ENCODE measurements around the gene RAB3IP.

RAB3IP gene

DNA sequence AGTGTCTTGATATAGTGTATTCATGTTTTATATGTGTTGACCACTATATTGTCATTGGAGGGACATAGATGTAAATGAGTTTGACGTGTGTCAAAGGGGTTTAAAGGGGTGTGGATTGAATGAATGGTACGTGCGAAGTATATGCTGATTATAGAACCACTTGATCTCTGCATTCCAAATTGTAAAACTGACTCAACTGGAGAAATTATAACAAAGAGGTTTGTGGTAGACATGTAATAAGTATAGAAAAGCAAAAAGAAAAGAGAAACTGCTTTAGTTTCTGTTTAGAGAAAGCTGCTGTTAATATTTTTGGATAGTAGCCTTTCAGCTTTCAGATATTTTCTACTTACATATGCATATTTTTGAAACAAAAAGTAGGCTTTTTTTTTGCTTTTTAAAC, 77.4 kb downstream of the RAB3IP start:
- Histone ChIP-seq H3K9ac (ENCODE audit: low read length) (no peak overlapping the region), H3K36me3 (ENCODE audit: control insufficient read depth, insufficient read depth, low read length) (peaks cover 10% of the 10 kb centered on the region; the same call in 1 of the 2 replicates), H3K4me3 (ENCODE audit: low read depth, low read length) (no peak overlapping the region), H3K4me1 (ENCODE audit: control insufficient read depth, insufficient read depth, low read length) (0 out of 2 replicates have a peak, but pooled peaks cover under 1% of the 10 kb centered on the region), H3K9me3 (ENCODE audit: control insufficient read depth, insufficient read depth, low read depth, low read length) (peaks cover 1% of the 10 kb centered on the region; the same call in 1 of the 2 replicates), H3K27me3 (ENCODE audit: control insufficient read depth, insufficient read depth, low read length) (no peaks in the 10 kb centered on the region), H3K27ac (ENCODE audit: low read depth, low read length) (no peak overlapping the region)

DNA sequence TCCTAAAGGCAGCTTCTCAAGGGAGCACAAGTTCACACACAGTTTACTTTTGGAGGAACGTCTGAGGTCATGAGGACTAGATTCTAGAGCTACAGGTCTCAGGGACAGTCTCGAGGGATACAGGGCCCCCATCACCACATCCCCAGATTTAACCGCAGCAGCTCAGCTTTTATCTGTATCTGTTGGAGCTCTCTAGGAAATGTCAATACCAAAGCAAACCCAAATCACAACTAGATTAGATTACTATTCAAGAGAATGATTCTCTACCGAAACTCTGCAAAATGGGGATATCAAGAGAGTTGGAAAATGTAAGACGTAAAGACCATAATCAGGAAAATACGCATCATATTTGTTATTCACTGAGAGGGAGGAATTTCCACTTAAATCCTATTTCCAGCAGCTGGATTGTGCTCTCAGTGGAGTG, 82.4 kb downstream of the RAB3IP start:
- H3K27ac ChIP-seq (ENCODE audit: low read depth, low read length), result no peak overlapping the region

DNA sequence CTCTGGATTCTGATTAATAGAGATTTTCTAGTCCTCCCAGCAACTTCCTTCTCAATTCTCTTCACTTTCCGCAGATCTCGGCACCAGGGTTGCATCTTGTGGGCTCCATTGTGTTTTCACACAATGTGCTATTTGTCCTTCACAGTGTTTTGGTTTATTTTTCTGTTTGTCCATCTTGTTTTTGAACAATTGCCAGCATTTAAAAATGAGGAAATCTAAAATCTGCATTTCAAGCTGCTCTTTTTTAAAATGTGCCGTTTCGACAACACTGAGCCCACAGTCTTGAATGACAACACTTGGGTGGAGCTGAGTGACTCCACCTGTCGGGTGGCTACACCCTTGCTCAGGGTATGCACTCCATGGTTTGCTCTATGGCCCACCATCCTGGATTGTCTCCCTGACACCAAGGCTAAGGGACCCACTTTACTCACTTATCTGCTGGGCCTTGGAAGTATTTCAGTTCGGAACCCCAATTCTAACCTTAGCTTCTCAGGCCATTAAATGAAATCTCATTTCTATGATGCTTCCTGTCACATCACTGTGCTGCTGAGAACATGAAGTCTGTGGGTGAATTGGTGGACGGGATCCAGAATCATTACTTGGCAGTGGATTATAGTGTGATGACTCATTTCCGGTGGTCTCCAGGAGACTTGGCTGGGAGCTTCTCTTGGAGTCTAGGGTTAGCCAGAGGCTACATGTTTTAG, 82.9 kb downstream of the RAB3IP start:
- Histone ChIP-seq H3K4me3 (ENCODE audit: low read depth, low read length) (no peak overlapping the region), H3K9me3 (ENCODE audit: control insufficient read depth, insufficient read depth, low read depth, low read length) (no peaks in the 10 kb centered on the region), H3K36me3 (ENCODE audit: control insufficient read depth, insufficient read depth, low read length) (peaks cover 2% of the 10 kb centered on the region; the same call in 1 of the 2 replicates), H3K9ac (ENCODE audit: low read length) (no peak overlapping the region), H3K27me3 (ENCODE audit: control insufficient read depth, insufficient read depth, low read length) (no peaks in the 10 kb centered on the region), H3K27ac (ENCODE audit: low read depth, low read length) (no peak overlapping the region), H3K4me1 (ENCODE audit: control insufficient read depth, insufficient read depth, low read length) (peaks cover 11% of the 10 kb centered on the region)

More for the DNA sequence above, 82.4 kb downstream of the RAB3IP start:
- Histone ChIP-seq H3K9ac (ENCODE audit: low read length) (no peak overlapping the region), H3K9me3 (ENCODE audit: control insufficient read depth, insufficient read depth, low read depth, low read length) (no peaks in the 10 kb centered on the region), H3K36me3 (ENCODE audit: control insufficient read depth, insufficient read depth, low read length) (peaks cover 2% of the 10 kb centered on the region; the same call in 1 of the 2 replicates), H3K27me3 (ENCODE audit: control insufficient read depth, insufficient read depth, low read length) (no peaks in the 10 kb centered on the region), H3K4me3 (ENCODE audit: low read depth, low read length) (no peak overlapping the region), H3K4me1 (ENCODE audit: control insufficient read depth, insufficient read depth, low read length) (peaks cover 11% of the 10 kb centered on the region)

DNA sequence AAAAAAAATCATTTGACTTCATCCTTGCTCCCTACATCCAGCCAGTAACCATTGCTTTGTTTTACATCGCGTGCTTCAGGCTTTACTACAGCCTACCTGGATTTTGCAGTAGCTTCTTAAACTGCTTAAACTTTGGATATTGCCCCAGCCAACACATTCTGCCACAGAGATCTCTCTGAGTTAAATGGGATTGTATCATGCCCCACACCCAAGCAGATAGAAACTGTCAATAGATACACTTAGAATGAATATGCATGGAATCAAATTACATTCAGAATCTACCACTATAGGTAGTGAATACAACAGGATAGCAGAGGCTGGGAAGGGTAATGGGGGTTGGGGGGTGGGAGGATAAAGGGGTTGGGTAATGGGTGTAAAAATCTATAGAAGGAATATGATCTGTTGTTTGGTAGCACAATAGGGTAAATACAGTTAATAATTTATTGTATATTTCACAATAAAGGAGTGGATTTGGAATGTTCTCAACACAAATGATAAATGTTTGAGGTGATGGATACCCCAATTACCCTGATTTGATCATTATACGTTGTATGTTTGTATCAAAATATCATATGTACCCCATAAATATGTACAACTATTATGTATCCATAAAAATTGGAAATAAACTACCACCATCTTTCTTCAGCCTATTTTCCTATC, 83.7 kb downstream of the RAB3IP start:
- Histone ChIP-seq H3K4me1 (ENCODE audit: control insufficient read depth, insufficient read depth, low read length) (peaks cover 11% of the 10 kb centered on the region), H3K9me3 (ENCODE audit: control insufficient read depth, insufficient read depth, low read depth, low read length) (no peaks in the 10 kb centered on the region), H3K9ac (ENCODE audit: low read length) (no peak overlapping the region), H3K27ac (ENCODE audit: low read depth, low read length) (no peak overlapping the region), H3K27me3 (ENCODE audit: control insufficient read depth, insufficient read depth, low read length) (no peaks in the 10 kb centered on the region), H3K4me3 (ENCODE audit: low read depth, low read length) (no peak overlapping the region), H3K36me3 (ENCODE audit: control insufficient read depth, insufficient read depth, low read length) (no peaks in the 10 kb centered on the region)

DNA sequence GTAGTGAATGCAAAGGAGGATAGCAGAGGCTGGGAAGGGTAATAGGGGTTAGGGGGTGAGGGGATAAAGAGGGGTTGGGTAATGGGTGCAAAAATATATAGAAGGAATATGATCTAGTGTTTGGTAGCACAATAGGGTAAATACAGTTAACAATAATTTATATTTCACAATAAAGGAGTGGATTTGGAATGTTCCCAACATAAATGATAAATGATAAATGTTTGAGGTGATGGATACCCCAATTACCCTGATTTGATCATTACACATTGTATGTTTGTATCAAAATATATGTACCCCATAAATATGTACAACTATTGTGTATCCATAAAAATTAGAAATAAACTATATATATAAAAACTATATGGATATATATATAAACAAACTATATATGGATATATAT, 85.4 kb downstream of the RAB3IP start:
- Histone ChIP-seq H3K4me3 (ENCODE audit: low read depth, low read length) (no peak overlapping the region), H3K9me3 (ENCODE audit: control insufficient read depth, insufficient read depth, low read depth, low read length) (no peaks in the 10 kb centered on the region), H3K27ac (ENCODE audit: low read depth, low read length) (no peak overlapping the region), H3K9ac (ENCODE audit: low read length) (no peak overlapping the region), H3K27me3 (ENCODE audit: control insufficient read depth, insufficient read depth, low read length) (no peaks in the 10 kb centered on the region), H3K36me3 (ENCODE audit: control insufficient read depth, insufficient read depth, low read length) (no peaks in the 10 kb centered on the region), H3K4me1 (ENCODE audit: control insufficient read depth, insufficient read depth, low read length) (peaks cover 11% of the 10 kb centered on the region)

DNA sequence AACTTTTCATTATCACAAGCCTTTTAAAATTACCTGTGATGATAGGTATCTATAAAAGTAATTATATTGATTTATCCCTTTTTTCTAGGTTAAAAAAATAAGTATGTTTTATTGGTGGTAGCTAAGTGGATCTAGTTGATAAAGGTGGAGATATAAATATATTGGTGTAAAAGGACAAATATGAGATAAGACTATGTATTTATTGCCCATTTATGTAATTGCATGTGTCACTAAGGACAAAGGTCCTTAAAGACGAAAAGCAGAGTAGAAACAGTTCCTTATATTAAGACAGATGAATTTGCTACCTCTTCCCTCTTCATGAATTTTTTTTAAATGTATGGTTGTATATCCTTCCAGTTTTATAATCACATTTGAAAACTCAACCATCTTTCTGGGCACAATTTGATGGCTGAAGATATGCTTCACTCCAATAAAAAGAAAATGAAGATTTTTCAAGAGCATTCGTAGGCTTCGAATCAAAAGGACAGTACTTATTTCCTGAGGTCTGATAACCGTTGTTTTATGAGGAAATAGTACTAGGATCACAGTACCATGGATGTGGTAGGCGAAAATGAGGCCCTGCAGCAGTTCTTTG, 86.4 kb downstream of the RAB3IP start, which contains the start of gene MYRFL:
Gene MYRFL (plus strand): TSS at position 262 of the 595 bp plus-strand sequence. CDS start 291 bp downstream, at position 553.
- Histone ChIP-seq H3K9me3 (ENCODE audit: control insufficient read depth, insufficient read depth, low read depth, low read length) (no peaks in the 10 kb centered on the region), H3K36me3 (ENCODE audit: control insufficient read depth, insufficient read depth, low read length) (no peaks in the 10 kb centered on the region), H3K9ac (ENCODE audit: low read length) (no peak within 1 kb of the TSS), H3K4me3 (ENCODE audit: low read depth, low read length) (no peak within 1 kb of the TSS), H3K27me3 (ENCODE audit: control insufficient read depth, insufficient read depth, low read length) (no peaks in the 10 kb centered on the region), H3K27ac (ENCODE audit: low read depth, low read length) (no peak within 1 kb of the TSS), H3K4me1 (ENCODE audit: control insufficient read depth, insufficient read depth, low read length) (peaks cover 11% of the 10 kb centered on the region)

DNA sequence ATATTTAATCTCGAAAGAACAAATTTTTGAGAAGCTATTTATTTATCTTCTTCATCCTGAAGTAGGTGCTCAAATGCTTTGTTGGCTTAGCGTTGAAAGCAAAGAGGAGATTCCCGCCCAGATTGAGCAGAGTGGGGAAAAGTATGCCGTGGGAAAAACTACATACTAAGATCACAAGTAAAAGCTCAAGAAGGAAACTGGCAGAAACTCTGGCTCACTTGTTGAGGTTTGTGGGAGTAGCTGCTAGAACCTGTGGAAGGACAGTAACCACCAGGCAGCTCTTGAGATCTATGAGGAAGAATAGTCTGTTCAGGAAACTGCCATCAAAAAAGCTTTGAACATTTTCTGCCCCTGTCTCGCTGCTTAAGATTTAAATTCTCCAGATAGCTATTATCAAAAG, 90.2 kb downstream of the RAB3IP start:
- Histone ChIP-seq H3K9ac (ENCODE audit: low read length) (no peak overlapping the region), H3K4me3 (ENCODE audit: low read depth, low read length) (no peak overlapping the region), H3K27ac (ENCODE audit: low read depth, low read length) (no peak overlapping the region), H3K4me1 (ENCODE audit: control insufficient read depth, insufficient read depth, low read length) (no peaks in the 10 kb centered on the region), H3K9me3 (ENCODE audit: control insufficient read depth, insufficient read depth, low read depth, low read length) (no peaks in the 10 kb centered on the region), H3K36me3 (ENCODE audit: control insufficient read depth, insufficient read depth, low read length) (no peaks in the 10 kb centered on the region), H3K27me3 (ENCODE audit: control insufficient read depth, insufficient read depth, low read length) (no peaks in the 10 kb centered on the region)

DNA sequence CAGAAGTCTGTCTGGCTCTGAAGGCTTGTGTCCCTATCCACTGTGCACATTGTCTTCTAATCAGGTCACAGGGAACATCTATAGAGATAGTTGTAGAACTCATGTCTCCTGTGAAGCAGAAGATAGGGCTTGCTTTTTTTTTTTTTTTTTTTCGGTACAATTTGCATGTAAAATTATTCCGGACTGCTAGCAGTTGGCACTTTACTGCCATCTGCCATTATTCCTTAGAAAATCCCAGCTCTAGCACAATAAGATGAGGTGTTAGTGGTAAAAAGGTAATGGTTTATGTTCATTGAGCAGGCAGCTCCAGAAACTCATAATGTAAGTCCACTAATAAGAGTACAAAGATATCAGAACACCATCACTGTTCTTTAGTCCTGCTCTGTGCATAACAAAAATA, 95.0 kb downstream of the RAB3IP start:
- Histone ChIP-seq H3K27ac (ENCODE audit: low read depth, low read length) (no peak overlapping the region), H3K36me3 (ENCODE audit: control insufficient read depth, insufficient read depth, low read length) (no peaks in the 10 kb centered on the region), H3K4me1 (ENCODE audit: control insufficient read depth, insufficient read depth, low read length) (no peaks in the 10 kb centered on the region), H3K9me3 (ENCODE audit: control insufficient read depth, insufficient read depth, low read depth, low read length) (no peaks in the 10 kb centered on the region), H3K27me3 (ENCODE audit: control insufficient read depth, insufficient read depth, low read length) (no peaks in the 10 kb centered on the region), H3K9ac (ENCODE audit: low read length) (no peak overlapping the region), H3K4me3 (ENCODE audit: low read depth, low read length) (no peak overlapping the region)

DNA sequence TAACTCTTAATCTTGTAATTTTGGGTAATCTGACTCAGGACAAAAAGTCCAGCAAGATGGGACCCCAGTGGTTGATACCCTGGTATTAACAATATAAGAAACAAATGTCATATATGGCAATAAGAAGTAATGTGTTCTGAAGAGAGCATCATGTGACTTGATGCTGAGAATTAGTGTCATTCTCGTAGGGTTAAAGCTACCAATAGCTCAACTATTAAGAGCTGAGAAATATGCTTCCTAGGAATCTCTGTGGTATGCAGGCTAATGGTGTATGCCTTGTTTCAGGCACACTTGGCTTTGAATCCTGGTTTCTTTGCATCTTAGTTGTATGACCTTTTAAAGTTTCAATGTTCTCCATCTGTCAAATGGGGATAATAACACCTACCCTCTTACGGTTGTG, 95.5 kb downstream of the RAB3IP start:
- Histone ChIP-seq H3K4me3 (ENCODE audit: low read depth, low read length) (no peak overlapping the region), H3K9ac (ENCODE audit: low read length) (no peak overlapping the region), H3K9me3 (ENCODE audit: control insufficient read depth, insufficient read depth, low read depth, low read length) (no peaks in the 10 kb centered on the region), H3K27ac (ENCODE audit: low read depth, low read length) (no peak overlapping the region), H3K4me1 (ENCODE audit: control insufficient read depth, insufficient read depth, low read length) (no peaks in the 10 kb centered on the region), H3K27me3 (ENCODE audit: control insufficient read depth, insufficient read depth, low read length) (no peaks in the 10 kb centered on the region), H3K36me3 (ENCODE audit: control insufficient read depth, insufficient read depth, low read length) (no peaks in the 10 kb centered on the region)

DNA sequence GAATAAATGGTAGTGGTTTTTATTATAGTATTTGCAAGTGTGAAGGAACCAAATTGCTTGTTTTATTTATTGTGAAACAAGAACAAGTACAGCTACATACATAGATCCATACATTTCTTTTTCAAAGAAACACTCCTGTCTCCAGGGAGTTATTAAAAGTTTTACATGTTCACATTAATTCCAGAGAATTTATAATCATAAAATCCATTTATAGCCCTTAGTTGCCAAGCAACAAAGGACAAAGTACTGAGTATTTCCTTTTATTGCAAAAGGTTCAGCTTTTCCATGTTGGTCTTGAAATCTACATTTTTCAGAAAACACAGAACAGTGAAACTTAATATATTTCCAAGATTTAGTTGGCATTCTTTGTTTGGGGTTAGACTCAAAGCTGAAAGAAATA, 95.9 kb downstream of the RAB3IP start:
- Histone ChIP-seq H3K4me3 (ENCODE audit: low read depth, low read length) (no peak overlapping the region), H3K36me3 (ENCODE audit: control insufficient read depth, insufficient read depth, low read length) (no peaks in the 10 kb centered on the region), H3K9me3 (ENCODE audit: control insufficient read depth, insufficient read depth, low read depth, low read length) (no peaks in the 10 kb centered on the region), H3K27ac (ENCODE audit: low read depth, low read length) (no peak overlapping the region), H3K9ac (ENCODE audit: low read length) (no peak overlapping the region), H3K4me1 (ENCODE audit: control insufficient read depth, insufficient read depth, low read length) (no peaks in the 10 kb centered on the region), H3K27me3 (ENCODE audit: control insufficient read depth, insufficient read depth, low read length) (no peaks in the 10 kb centered on the region)

DNA sequence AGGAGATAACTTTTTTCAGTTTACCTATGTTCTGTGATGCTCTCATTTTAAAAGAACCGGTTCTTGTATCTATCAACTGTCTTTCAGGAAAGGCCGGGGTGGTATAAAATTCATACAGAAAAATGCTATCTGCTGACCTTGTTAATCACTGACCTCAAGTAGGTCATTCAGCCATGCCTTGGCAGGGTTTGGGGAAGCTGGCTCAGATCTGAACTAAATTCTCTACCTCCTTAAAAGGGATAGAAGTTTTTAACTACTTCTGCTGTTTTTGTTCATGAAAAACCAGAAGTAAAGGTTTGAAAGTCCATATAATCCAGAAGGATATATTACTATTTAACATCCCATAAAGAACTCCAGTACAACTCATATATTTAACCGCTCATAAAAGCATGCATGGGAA, 96.4 kb downstream of the RAB3IP start:
- Histone ChIP-seq H3K4me1 (ENCODE audit: control insufficient read depth, insufficient read depth, low read length) (no peaks in the 10 kb centered on the region), H3K9ac (ENCODE audit: low read length) (no peak overlapping the region), H3K9me3 (ENCODE audit: control insufficient read depth, insufficient read depth, low read depth, low read length) (no peaks in the 10 kb centered on the region), H3K4me3 (ENCODE audit: low read depth, low read length) (no peak overlapping the region), H3K36me3 (ENCODE audit: control insufficient read depth, insufficient read depth, low read length) (no peaks in the 10 kb centered on the region), H3K27me3 (ENCODE audit: control insufficient read depth, insufficient read depth, low read length) (no peaks in the 10 kb centered on the region), H3K27ac (ENCODE audit: low read depth, low read length) (no peak overlapping the region)
